Calu3 (cell line): Measurements from ENCODE around the gene OLIG2. TPM values are rescaled to one million over a fixed set of nuclear protein-coding genes. Genes with fewer than 3 reads are reported as not detected.

Experiments
- BruUV-seq: library from RNA; stranded (reverse); fragments of 400-500 nt; replicated peaks from 2 replicates; lab custom pipeline; 2021; lab: Mats Ljungman, UMichigan
- CTCF ChIA-PET: fragments of 300-600 bp; sonication (Branson Sonifier 250); formaldehyde crosslinking; loops from one replicate; lab custom pipeline; 2022; ENCODE audit warnings: antibody characterized with exemption; lab: Charles Lee
- DNase-seq: peaks from one replicate; pipeline ENCODE4 v3.0.0; 2022
- H3K27ac Mint-ChIP-seq: one replicate; pipeline ENCODE4 v1.8.0; 2022; ENCODE audit warnings: mixed read lengths; ENCODE audit not compliant: unreplicated experiment
- H3K27me3 Mint-ChIP-seq: one replicate; pipeline ENCODE4 v1.8.0; 2022; ENCODE audit warnings: mixed read lengths; ENCODE audit not compliant: unreplicated experiment
- H3K36me3 Mint-ChIP-seq: one replicate; pipeline ENCODE4 v1.8.0; 2022; ENCODE audit warnings: mild to moderate bottlenecking, moderate library complexity, mixed read lengths; ENCODE audit not compliant: insufficient read depth, unreplicated experiment
- H3K4me1 Mint-ChIP-seq: one replicate; pipeline ENCODE4 v1.8.0; 2022; ENCODE audit warnings: mild to moderate bottlenecking, low read depth, mixed read lengths; ENCODE audit not compliant: unreplicated experiment
- H3K4me3 Mint-ChIP-seq: one replicate; pipeline ENCODE4 v1.8.0; 2022; ENCODE audit warnings: mild to moderate bottlenecking, low read depth, moderate library complexity, mixed read lengths; ENCODE audit not compliant: unreplicated experiment
- H3K9me3 Mint-ChIP-seq: one replicate; pipeline ENCODE4 v1.8.0; 2022; ENCODE audit warnings: low read depth, mixed read lengths; ENCODE audit not compliant: unreplicated experiment
- intact Hi-C: fragments of 100-400 bp; cut with micrococcal nuclease; formaldehyde crosslinking; loops from one replicate; pipeline ENCODE4 v1.10.0; 2022; ENCODE audit not compliant: unreplicated experiment
- total RNA-seq: library from RNA; stranded (reverse); gene quantifications from 2 replicates; pipeline ENCODE4 v1.2.3, GENCODE V29; 2022
- TF ChIP-seq, protein P1 (sequence below): fragments of 200-600 bp; IDR thresholded peaks from one replicate; pipeline ENCODE4 v1.8.0; 2022; ENCODE audit warnings: antibody characterized with exemption; ENCODE audit not compliant: unreplicated experiment

Gene OLIG2
- total RNA-seq, 1 experiment from 2014 or later = not detected

GRCh38 chr21:33026443-33026858, 716 bp downstream of the OLIG2 start:
- CTCF ChIA-PET = no interaction called here
- H3K9me3 Mint-ChIP-seq = no peaks in the 10 kb centered on the region
- peaks cover 86% of the 10 kb centered on the region for H3K27me3 Mint-ChIP-seq
- no peaks in the 10 kb centered on the region for H3K4me1 Mint-ChIP-seq
- no peak overlapping the region for H3K4me3 Mint-ChIP-seq
- intact Hi-C loops = no loop called here
- H3K27ac Mint-ChIP-seq = no peak overlapping the region
- BruUV-seq = no TSS peak
- no peak for DNase-seq
- TF ChIP-seq, protein P1, sequence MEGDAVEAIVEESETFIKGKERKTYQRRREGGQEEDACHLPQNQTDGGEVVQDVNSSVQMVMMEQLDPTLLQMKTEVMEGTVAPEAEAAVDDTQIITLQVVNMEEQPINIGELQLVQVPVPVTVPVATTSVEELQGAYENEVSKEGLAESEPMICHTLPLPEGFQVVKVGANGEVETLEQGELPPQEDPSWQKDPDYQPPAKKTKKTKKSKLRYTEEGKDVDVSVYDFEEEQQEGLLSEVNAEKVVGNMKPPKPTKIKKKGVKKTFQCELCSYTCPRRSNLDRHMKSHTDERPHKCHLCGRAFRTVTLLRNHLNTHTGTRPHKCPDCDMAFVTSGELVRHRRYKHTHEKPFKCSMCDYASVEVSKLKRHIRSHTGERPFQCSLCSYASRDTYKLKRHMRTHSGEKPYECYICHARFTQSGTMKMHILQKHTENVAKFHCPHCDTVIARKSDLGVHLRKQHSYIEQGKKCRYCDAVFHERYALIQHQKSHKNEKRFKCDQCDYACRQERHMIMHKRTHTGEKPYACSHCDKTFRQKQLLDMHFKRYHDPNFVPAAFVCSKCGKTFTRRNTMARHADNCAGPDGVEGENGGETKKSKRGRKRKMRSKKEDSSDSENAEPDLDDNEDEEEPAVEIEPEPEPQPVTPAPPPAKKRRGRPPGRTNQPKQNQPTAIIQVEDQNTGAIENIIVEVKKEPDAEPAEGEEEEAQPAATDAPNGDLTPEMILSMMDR = no peak
- H3K36me3 Mint-ChIP-seq = no peaks in the 10 kb centered on the region

GRCh38 chr21:33026878-33027400, 1.2 kb downstream of the OLIG2 start:
- Mint-ChIP-seq H3K9me3 (no peaks in the 10 kb centered on the region), H3K4me3 (no peak overlapping the region), H3K27ac (no peak overlapping the region), H3K4me1 (no peaks in the 10 kb centered on the region), H3K27me3 (peaks cover 86% of the 10 kb centered on the region), H3K36me3 (no peaks in the 10 kb centered on the region)
- TF ChIP-seq, protein P1 = no peak
- CTCF ChIA-PET = no interaction called here
- no peak for DNase-seq
- no TSS peak for BruUV-seq
- intact Hi-C loops = no loop called here

GRCh38 chr21:33027401-33028286, 1.9 kb downstream of the OLIG2 start:
- H3K9me3 Mint-ChIP-seq = no peaks in the 10 kb centered on the region
- H3K36me3 Mint-ChIP-seq = no peaks in the 10 kb centered on the region
- TF ChIP-seq, protein P1 = no peak
- DNase-seq = no peak
- H3K4me3 Mint-ChIP-seq = no peak overlapping the region
- CTCF ChIA-PET = no interaction called here
- H3K27me3 Mint-ChIP-seq = peaks cover 86% of the 10 kb centered on the region
- intact Hi-C loops = no loop called here
- no peak overlapping the region for H3K27ac Mint-ChIP-seq
- no TSS peak for BruUV-seq
- no peaks in the 10 kb centered on the region for H3K4me1 Mint-ChIP-seq

GRCh38 chr21:33028287-33028670, 2.5 kb downstream of the OLIG2 start:
- TF ChIP-seq, protein P1 = no peak
- H3K4me3 Mint-ChIP-seq = no peak overlapping the region
- intact Hi-C loops = no loop called here
- H3K36me3 Mint-ChIP-seq = no peaks in the 10 kb centered on the region
- BruUV-seq = no TSS peak
- H3K4me1 Mint-ChIP-seq = no peaks in the 10 kb centered on the region
- no peak overlapping the region for H3K27ac Mint-ChIP-seq
- H3K27me3 Mint-ChIP-seq = peaks cover 85% of the 10 kb centered on the region
- CTCF ChIA-PET = no interaction called here
- no peaks in the 10 kb centered on the region for H3K9me3 Mint-ChIP-seq
- no peak for DNase-seq
